ENCODE measurements around the gene OTUB2.

Gene OTUB2

GRCh38 chr14:94024549-94024948 lies 1.6 kb upstream of the OTUB2 start:
- Mint-ChIP-seq H3K4me3 (no peak overlapping the region), H3K27ac (no peak overlapping the region), H3K9me3 (no peaks in the 10 kb centered on the region), H3K27me3 (peaks cover 16% of the 10 kb centered on the region), H3K4me1 (peaks cover 43% of the 10 kb centered on the region)
- ATAC-seq = no peak
- no peak for DNase-seq

DNA sequence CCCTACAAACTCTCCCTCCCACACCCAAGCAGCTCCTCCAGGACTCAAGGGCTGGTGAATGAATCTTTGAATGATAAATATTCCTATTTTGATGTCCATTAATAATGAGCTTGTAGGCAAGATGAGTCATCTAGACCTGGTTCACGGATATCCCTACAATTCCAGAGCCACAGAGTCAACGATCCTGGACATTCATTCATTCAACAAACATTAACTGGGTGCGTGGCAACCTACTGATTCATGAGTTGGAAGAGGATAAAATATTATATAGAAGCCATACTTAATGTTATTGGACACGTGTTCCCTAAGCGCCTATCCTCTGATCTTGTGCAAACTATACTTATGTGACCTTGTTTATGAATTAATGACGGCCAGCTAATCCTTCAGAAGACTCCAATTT lies 420 bp upstream of the OTUB2 start:
- no peaks in the 10 kb centered on the region for H3K9me3 Mint-ChIP-seq
- H3K4me1 Mint-ChIP-seq = peaks cover 39% of the 10 kb centered on the region
- no peak overlapping the region for H3K27ac Mint-ChIP-seq
- peak overlapping the region; percentile 72 to 75 for H3K4me3 Mint-ChIP-seq
- DNase-seq (no peak), ATAC-seq (no peak)
- H3K27me3 Mint-ChIP-seq = peaks cover 16% of the 10 kb centered on the region

DNA sequence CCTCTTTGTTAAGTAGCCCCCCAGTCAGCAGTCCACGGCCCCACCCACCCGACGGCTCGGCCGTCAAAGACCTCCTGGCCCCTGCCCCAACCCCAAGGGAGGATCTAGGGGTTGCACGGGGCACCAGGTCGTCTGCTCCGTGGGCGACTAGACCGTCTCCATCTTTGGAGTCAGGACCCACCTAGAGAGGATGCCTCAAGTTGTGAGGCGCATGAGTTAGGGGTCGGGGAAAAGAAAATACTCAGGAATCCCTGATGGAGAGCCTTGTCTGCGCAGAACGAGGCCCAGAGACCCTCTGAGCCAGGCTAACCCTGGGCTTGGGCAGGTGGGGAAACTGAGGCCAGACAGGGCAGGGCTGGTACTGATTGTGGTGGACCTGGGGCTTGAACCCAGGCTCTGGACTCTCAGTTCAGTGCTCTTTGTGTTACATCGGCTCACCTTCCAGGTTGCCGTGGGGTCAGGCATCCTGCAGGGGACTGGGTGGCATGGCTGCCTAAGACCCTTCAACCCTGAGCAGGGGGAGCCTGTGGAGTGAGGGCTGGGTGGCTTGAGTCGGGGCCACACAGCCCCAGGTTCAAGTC lies 839 bp downstream of the OTUB2 start:
- Mint-ChIP-seq H3K4me1 (peaks cover 27% of the 10 kb centered on the region), H3K27ac (peak overlapping the region in 1 of 2 donors; percentile 51)

GRCh38 chr14:94027566-94028449 lies 1.7 kb downstream of the OTUB2 start:
- no peaks in the 10 kb centered on the region for H3K9me3 Mint-ChIP-seq
- ATAC-seq (no peak), DNase-seq (no peak)
- peaks cover 18% of the 10 kb centered on the region for H3K4me1 Mint-ChIP-seq
- peak overlapping the region in 1 of 2 donors; percentile 8 for H3K27ac Mint-ChIP-seq
- H3K4me3 Mint-ChIP-seq = peak overlapping the region; percentile 13 to 39
- peaks cover 13% of the 10 kb centered on the region for H3K27me3 Mint-ChIP-seq

More for the DNA sequence above, 839 bp downstream of the OTUB2 start:
- Mint-ChIP-seq H3K9me3 (no peaks in the 10 kb centered on the region), H3K27me3 (peaks cover 16% of the 10 kb centered on the region), H3K4me3 (peak overlapping the region; percentile 13 to 65)
- ATAC-seq (no peak), DNase-seq (no peak)

GRCh38 chr14:94028450-94028826 lies 2.3 kb downstream of the OTUB2 start:
- no peak overlapping the region for H3K4me3 Mint-ChIP-seq
- ATAC-seq (no peak), DNase-seq (no peak)
- H3K27me3 Mint-ChIP-seq = peaks cover 7% of the 10 kb centered on the region
- peak overlapping the region; percentile 1 to 82 for H3K27ac Mint-ChIP-seq
- no peaks in the 10 kb centered on the region for H3K9me3 Mint-ChIP-seq
- H3K4me1 Mint-ChIP-seq = peaks cover 14% of the 10 kb centered on the region

DNA sequence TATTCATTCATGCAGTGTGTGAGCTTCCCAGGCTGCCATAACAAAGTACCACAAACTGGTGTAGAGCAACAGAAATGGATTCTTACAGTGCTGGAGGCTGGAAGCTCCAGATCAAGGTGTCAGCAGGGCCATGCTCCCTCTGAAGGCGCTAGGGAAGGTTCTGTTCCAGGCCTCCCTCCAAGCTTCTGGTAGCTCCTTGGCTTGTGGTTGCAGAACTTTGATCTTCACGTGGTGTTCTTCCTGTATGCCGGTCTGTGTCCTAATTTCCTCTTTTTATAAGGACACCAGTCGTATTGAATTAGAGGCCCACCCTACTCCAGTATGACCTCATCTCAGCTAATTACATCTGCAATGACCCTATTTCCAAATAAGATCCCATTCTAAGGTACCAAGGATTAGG lies 3.1 kb downstream of the OTUB2 start:
- Mint-ChIP-seq H3K4me1 (peaks cover 14% of the 10 kb centered on the region), H3K9me3 (no peaks in the 10 kb centered on the region), H3K27ac (no peak overlapping the region), H3K4me3 (no peak overlapping the region), H3K27me3 (no peaks in the 10 kb centered on the region)
- DNase-seq = no peak
- no peak for ATAC-seq

GRCh38 chr14:94029671-94030203 lies 3.6 kb downstream of the OTUB2 start:
- DNase-seq = no peak
- Mint-ChIP-seq H3K9me3 (no peaks in the 10 kb centered on the region), H3K4me3 (no peak overlapping the region), H3K4me1 (peaks cover 14% of the 10 kb centered on the region), H3K27me3 (no peaks in the 10 kb centered on the region), H3K27ac (no peak overlapping the region)
- ATAC-seq = no peak

GRCh38 chr14:94030571-94030970 lies 4.4 kb downstream of the OTUB2 start:
- peaks cover 14% of the 10 kb centered on the region for H3K4me1 Mint-ChIP-seq
- no peaks in the 10 kb centered on the region for H3K9me3 Mint-ChIP-seq
- no peak overlapping the region for H3K27ac Mint-ChIP-seq

DNA sequence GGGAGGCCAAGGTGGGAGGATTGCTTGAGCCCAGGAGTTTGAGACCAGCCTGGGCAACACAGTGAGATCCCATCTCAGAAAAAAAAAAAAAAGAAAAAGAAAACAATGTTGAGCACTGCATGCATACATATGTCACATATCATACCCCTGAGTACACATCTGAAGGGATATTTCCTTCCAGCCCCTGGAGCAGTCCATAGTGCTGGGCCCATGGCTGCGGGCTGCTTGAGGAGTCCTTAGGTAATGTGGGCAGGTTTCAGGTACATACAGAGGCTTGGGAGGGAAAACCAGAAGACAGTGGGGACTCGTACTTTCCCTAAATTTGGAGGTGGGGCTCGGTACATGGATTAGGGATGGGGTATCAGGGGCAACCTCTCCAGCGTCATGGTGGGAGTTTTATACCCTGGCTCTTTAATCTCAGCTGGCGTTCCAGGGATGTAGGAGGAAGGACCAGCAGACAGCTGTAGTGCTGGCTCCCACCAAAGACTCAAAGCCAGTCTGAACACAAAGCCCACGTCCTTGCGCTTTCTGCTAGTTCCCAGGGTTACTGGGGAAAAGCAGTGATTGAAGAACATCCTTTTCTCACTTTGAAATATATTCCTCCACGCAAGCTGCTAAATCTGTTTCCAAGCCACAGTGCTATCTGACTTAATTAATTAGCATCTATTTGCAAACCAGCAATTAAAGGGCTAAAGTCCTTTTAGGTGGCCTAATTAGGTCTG lies 5.2 kb downstream of the OTUB2 start:
- Mint-ChIP-seq H3K27ac (no peak overlapping the region), H3K4me1 (peaks cover 9% of the 10 kb centered on the region), H3K9me3 (no peaks in the 10 kb centered on the region), H3K4me3 (no peak overlapping the region), H3K27me3 (no peaks in the 10 kb centered on the region)
- DNase-seq = no peak
- no peak for ATAC-seq

More at GRCh38 chr14:94030571-94030970, 4.4 kb downstream of the OTUB2 start:
- no peak overlapping the region for H3K4me3 Mint-ChIP-seq
- ATAC-seq = no peak
- H3K27me3 Mint-ChIP-seq = no peaks in the 10 kb centered on the region
- no peak for DNase-seq

DNA sequence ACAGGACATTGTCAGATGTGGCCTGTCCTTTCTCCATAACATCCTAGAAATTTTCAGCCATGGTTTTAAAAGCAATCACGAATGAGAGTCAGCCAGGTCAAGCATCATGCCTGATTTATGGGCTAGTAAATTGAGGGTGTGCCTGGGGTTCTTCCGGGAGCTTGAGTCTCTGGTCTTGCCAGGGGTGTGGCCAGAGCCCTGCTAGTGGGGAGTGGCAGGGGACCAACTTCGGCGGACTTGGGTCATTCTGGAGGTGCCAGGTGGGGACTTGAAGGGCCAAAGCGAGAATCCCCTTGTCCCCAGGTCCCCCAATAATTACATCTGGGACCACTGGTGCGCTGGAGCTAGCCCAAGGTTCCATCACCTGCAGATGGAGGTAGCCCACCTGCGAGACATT lies 5.7 kb downstream of the OTUB2 start:
- no peaks in the 10 kb centered on the region for H3K27me3 Mint-ChIP-seq
- H3K9me3 Mint-ChIP-seq = no peaks in the 10 kb centered on the region
- no peak overlapping the region for H3K4me3 Mint-ChIP-seq
- no peak for DNase-seq
- no peak overlapping the region for H3K27ac Mint-ChIP-seq
- no peak for ATAC-seq
- peaks cover 14% of the 10 kb centered on the region for H3K4me1 Mint-ChIP-seq

- ATAC-seq = no peak
- Mint-ChIP-seq H3K9me3 (no peaks in the 10 kb centered on the region), H3K27me3 (no peaks in the 10 kb centered on the region), H3K27ac (no peak overlapping the region), H3K4me1 (peaks cover 7% of the 10 kb centered on the region), H3K4me3 (no peak overlapping the region)
- no peak for DNase-seq
Measured at GRCh38 chr14:94034886-94035285, 8.7 kb downstream of the OTUB2 start.

DNA sequence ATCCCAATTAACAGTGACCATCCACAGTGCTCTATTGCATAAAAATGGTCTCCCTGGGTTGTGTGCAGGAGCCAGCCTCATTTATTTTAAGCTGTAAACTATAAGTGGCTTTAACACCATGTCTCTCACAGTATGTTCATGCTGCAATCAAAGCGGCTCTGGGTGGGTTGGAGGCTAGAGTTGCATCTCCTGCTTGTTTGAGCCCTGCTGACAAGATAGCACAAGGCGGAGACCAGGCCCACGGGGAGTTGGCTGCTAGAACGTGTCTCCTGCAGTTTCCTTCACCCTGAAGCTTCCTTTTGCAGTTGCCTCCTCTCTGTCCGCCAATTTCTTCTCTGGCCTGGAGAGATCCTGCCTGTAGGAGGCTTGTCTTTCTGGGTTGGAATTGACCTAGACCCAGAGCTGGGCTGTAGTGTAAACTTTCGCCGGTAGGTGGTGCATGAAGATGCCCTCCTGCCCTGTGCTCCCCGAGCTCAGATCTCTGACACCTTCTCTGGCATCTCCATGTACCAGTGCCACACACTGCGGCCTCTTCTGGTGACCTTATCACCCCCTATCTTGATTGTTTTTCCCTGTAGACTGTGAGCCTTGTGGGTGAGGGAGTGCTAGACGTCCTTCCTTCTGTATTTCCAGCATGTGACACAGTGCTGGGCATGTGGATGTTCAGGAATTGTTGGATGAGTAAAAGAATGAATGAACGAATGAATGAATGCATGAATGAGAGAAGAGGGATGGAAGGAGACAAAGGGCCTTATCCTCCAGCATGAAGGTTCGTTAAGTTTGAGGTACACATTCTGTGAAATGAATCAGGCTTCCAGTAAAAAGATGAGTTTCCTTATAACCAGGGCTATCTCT lies 10.4 kb downstream of the OTUB2 start:
- H3K27me3 Mint-ChIP-seq = no peaks in the 10 kb centered on the region
- DNase-seq (peak; percentile 74 to 75), ATAC-seq (peak; percentile 96)
- peaks cover 7% of the 10 kb centered on the region for H3K4me1 Mint-ChIP-seq
- H3K4me3 Mint-ChIP-seq = no peak overlapping the region
- no peak overlapping the region for H3K27ac Mint-ChIP-seq
- no peaks in the 10 kb centered on the region for H3K9me3 Mint-ChIP-seq

GRCh38 chr14:94037954-94038353 lies 11.8 kb downstream of the OTUB2 start:
- no peak overlapping the region for H3K27ac Mint-ChIP-seq
- H3K27me3 Mint-ChIP-seq = no peaks in the 10 kb centered on the region
- ATAC-seq (no peak), DNase-seq (no peak)
- H3K9me3 Mint-ChIP-seq = no peaks in the 10 kb centered on the region
- H3K4me1 Mint-ChIP-seq = peaks cover 7% of the 10 kb centered on the region
- H3K4me3 Mint-ChIP-seq = no peak overlapping the region

GRCh38 chr14:94038510-94038909 lies 12.4 kb downstream of the OTUB2 start:
- no peak overlapping the region for H3K4me3 Mint-ChIP-seq
- H3K9me3 Mint-ChIP-seq = no peaks in the 10 kb centered on the region
- H3K4me1 Mint-ChIP-seq = peaks cover 7% of the 10 kb centered on the region
- ATAC-seq = no peak
- no peaks in the 10 kb centered on the region for H3K27me3 Mint-ChIP-seq
- no peak overlapping the region for H3K27ac Mint-ChIP-seq
- no peak for DNase-seq
